EL (cell line): Measurements from ENCODE around the gene TAS2R3.

Experiments
- DNase-seq: peaks from one replicate; pipeline ENCODE4 v3.0.0-alpha.2; 2016

TAS2R3 gene

DNA sequence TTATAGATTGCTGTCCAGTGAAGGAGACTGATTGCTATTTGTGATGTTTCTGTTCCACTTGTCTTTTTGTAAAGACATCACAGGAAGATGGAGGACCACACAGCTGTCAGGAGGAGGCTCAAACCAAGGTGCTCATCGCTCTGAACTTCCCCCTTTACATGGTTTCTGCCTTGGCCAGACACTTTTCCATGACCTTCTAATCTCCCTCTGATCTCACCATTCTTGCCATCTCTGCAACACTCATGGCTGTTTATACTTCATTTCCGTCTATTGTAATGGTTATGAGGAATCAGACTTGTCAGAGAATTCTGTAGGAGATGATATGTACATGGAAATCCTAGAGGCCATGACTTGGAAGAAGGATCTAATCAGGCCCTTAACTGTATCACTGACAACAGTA lies 24.4 kb downstream of the TAS2R3 start:
- DNase-seq = no peak

DNA sequence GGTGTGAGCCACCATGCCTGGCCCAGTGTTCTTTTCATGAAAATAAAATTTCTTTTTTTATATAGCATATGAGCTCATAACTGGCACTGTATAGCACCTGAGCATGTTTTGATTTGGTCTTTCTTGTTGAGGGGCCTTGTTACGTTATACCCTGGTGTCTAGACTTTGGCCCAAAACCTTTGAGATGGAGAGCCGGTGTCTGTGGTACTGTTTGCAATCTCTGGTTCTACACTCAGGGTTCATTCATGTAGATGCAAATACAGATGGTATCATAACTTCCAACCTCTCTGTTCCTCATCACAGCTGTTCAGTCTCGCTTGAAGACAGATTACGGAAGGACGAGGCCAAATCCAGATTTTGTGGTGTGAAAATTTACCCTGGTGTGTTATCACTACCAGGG lies 26.0 kb downstream of the TAS2R3 start, which contains the start of gene TAS2R5:
TSS of gene TAS2R5 (plus strand) at position 301 of the 400 bp plus-strand sequence. CDS start 145 bp downstream, outside the sequence.
- no peak for DNase-seq

DNA sequence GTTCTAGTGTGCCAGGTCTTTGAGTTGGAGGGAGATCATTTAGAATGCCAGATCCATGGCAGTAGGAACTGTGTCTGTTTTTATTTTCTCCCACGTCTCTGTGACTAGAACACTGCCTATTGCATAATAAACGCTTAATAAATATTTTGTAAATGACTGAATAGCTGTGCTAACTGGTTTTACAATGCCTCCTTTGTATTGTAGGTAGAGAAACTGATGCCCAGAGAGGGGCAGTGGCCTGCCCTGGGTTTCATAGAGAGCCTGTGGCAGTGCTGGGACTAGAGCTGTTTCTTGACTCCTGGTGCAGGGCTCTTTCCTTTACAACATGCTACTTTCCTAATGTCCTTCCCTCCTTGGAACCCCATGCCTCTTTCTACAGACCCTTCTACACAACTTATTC lies 28.6 kb downstream of the TAS2R3 start:
- no peak for DNase-seq
